Neural cell (in vitro differentiated cells): ENCODE data around the gene PLEKHA7. TPM values are rescaled to one million over a fixed set of nuclear protein-coding genes. Genes with fewer than 3 reads are reported as not detected.
A peak's percentile ranks its signal among the peaks of the same experiment; 100 is the strongest.

Experiments used
- H2AFZ ChIP-seq: fragments of 200-600, 300-800 bp; sonication (generic), shearing (Covaris generic); 2 replicates; pipeline ENCODE4 v1.6.0; 2014; ENCODE audit warnings: low read depth, mild to moderate bottlenecking, antibody characterized with exemption, low read length, moderate library complexity
- H3F3A ChIP-seq: fragments of 200-600 bp; shearing (Covaris generic); 2 replicates; pipeline ENCODE4 v1.6.1; 2016; ENCODE audit warnings: mild to moderate bottlenecking, moderate library complexity, mixed read lengths, antibody characterized with exemption, low read length; ENCODE audit not compliant: insufficient read depth, poor library complexity, severe bottlenecking
- H3K27ac ChIP-seq: fragments of 200-600, 300-800 bp; sonication (generic), shearing (Covaris generic); 2 replicates; pipeline ENCODE4 v1.5.1; 2014; ENCODE audit warnings: mild to moderate bottlenecking, low read length, moderate library complexity
- H3K27me3 ChIP-seq: fragments of 300-800, 200-600 bp; sonication (generic), shearing (Covaris generic); 2 replicates; pipeline ENCODE4 v1.6.0; 2014; ENCODE audit warnings: mild to moderate bottlenecking, low read depth, low read length, moderate library complexity; ENCODE audit not compliant: insufficient read depth
- H3K36me3 ChIP-seq: fragments of 300-800, 200-600 bp; sonication (generic), shearing (Covaris generic); 2 replicates; pipeline ENCODE4 v1.5.1; 2014; ENCODE audit warnings: mild to moderate bottlenecking, antibody characterized with exemption, low read length, moderate library complexity; ENCODE audit not compliant: insufficient read depth
- H3K4me2 ChIP-seq: fragments of 300-800, 200-600 bp; sonication (generic), shearing (Covaris generic); 2 replicates; pipeline ENCODE4 v1.6.0; 2014; ENCODE audit warnings: mild to moderate bottlenecking, low read length
- H3K4me3 ChIP-seq: fragments of 300-800, 200-600 bp; sonication (generic), shearing (Covaris generic); 2 replicates; pipeline ENCODE4 v1.5.1; 2014; ENCODE audit warnings: mild to moderate bottlenecking, low read length, moderate library complexity
- H3K79me2 ChIP-seq: fragments of 200-600 bp; shearing (Covaris generic); replicated peaks from 2 replicates; pipeline ENCODE4 v1.6.0; 2014; ENCODE audit warnings: mild to moderate bottlenecking, low read length, moderate library complexity; ENCODE audit not compliant: insufficient read depth
- H3K9ac ChIP-seq: fragments of 300-800, 200-600 bp; sonication (generic), shearing (Covaris generic); 2 replicates; pipeline ENCODE4 v1.6.1; 2016; ENCODE audit warnings: mild to moderate bottlenecking, low read length, mixed read lengths
- H3K9me2 ChIP-seq: fragments of 200-600 bp; shearing (Covaris generic); 2 replicates; pipeline ENCODE4 v1.6.1; 2016; ENCODE audit warnings: mild to moderate bottlenecking, low read length, mixed read lengths; ENCODE audit not compliant: insufficient read depth
- H3K9me3 ChIP-seq: fragments of 200-600, 300-800 bp; sonication (generic), shearing (Covaris generic); 2 replicates; pipeline ENCODE4 v1.6.1; 2016; ENCODE audit warnings: mild to moderate bottlenecking, mixed run types, low read length, moderate library complexity, mixed read lengths
- H4K20me1 ChIP-seq: fragments of 200-600 bp; shearing (Covaris generic); 2 replicates; pipeline ENCODE4 v1.6.1; 2016; ENCODE audit warnings: mild to moderate bottlenecking, mixed run types; ENCODE audit not compliant: insufficient read depth
- EP300 ChIP-seq: fragments of 450-650 bp; conservative IDR thresholded peaks from 2 replicates; pipeline ENCODE4 v1.6.1; 2014; ENCODE audit warnings: antibody characterized with exemption, mild to moderate bottlenecking, moderate library complexity; ENCODE audit not compliant: poor library complexity, severe bottlenecking
- EZH2 ChIP-seq: fragments of 200-600, 300-800 bp; shearing (Covaris generic), sonication (generic); IDR thresholded peaks from 2 replicates; pipeline ENCODE4 v1.6.1; 2014; ENCODE audit warnings: antibody characterized with exemption, low read length, borderline replicate concordance, mild to moderate bottlenecking; ENCODE audit not compliant: insufficient read depth, poor library complexity, severe bottlenecking
- MXI1 ChIP-seq: fragments of 450-650 bp; conservative IDR thresholded peaks from 2 replicates; pipeline ENCODE4 v1.6.1; 2014; ENCODE audit warnings: antibody characterized with exemption, mild to moderate bottlenecking; ENCODE audit not compliant: poor library complexity, severe bottlenecking
- POLR2AphosphoS5 ChIP-seq: IDR thresholded peaks from 2 replicates; pipeline ENCODE4 v1.6.1; 2012
- RAD21 ChIP-seq: fragments of 450-650 bp; conservative IDR thresholded peaks from 2 replicates; pipeline ENCODE4 v1.6.1; 2014; ENCODE audit warnings: antibody characterized with exemption, mild to moderate bottlenecking, moderate library complexity
- REST ChIP-seq: IDR thresholded peaks from 2 replicates; pipeline ENCODE4 v1.6.1; 2012; ENCODE audit warnings: borderline replicate concordance
- SMC3 ChIP-seq: fragments of 450-650 bp; conservative IDR thresholded peaks from 2 replicates; pipeline ENCODE4 v1.6.1; 2014; ENCODE audit warnings: antibody characterized with exemption, mild to moderate bottlenecking, moderate library complexity; ENCODE audit not compliant: poor library complexity
- TAF1 ChIP-seq: IDR thresholded peaks from 2 replicates; pipeline ENCODE4 v1.6.1; 2012; ENCODE audit warnings: low read depth
- polyA plus RNA-seq: library from polyadenylated mRNA; depleted of rRNA; stranded (reverse); fragments of >200 nt; gene quantifications from 2 replicates; pipeline ENCODE4 v1.2.3, GENCODE V29; 2014
- TF ChIP-seq, protein P1 (sequence below): fragments of 450-650 bp; IDR thresholded peaks from 2 replicates; pipeline ENCODE4 v1.5.1; 2014; ENCODE audit warnings: antibody characterized with exemption, mild to moderate bottlenecking, moderate library complexity; ENCODE audit not compliant: poor library complexity, severe bottlenecking

PLEKHA7 gene
- polyA plus RNA-seq, 1 donor from 2014 or later = 45.7 TPM

DNA sequence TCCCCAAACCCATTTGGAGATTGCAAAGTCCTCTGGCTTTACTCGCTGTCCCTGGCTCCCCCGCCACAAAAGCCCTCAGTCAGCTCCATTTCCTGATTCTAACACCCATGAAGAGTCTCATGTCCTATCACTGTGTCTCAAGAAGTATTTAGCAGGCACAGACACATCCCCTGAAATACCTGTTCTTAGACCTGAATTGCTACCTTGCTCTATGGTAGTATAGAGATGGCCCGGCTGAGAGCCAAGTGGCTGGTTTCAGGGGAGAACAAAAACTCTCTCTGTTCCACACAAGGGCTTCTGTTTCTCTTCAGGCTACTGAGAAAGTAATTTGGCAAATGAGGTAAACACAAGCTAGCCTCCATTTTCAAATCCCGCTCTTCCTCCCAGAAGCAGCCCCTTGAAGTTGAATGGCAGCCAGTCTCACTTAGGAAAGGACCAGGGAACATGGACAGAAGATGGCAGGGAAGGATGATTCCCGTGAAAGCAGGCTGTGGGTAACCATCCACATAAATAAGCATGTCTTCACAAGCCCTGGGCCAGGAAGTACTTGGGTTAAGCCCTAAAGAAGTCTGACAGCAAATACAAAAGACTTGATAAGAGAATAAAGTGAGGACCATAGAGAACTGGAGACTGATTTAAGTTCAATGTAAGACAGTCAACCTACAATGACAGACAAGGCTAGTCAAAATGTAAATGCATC lies 138.0 kb downstream of the PLEKHA7 start:
- peaks cover 3% of the 10 kb centered on the region for H3K79me2 ChIP-seq
- no peaks in the 10 kb centered on the region for H3K9me2 ChIP-seq
- peak overlapping the region; percentile 51 for H3K27ac ChIP-seq
- TF ChIP-seq REST (no peak), EP300 (no peak), TAF1 (no peak), EZH2 (no peak), POLR2AphosphoS5 (no peak), RAD21 (no peak), SMC3 (no peak), MXI1 (no peak)
- TF ChIP-seq, protein P1, sequence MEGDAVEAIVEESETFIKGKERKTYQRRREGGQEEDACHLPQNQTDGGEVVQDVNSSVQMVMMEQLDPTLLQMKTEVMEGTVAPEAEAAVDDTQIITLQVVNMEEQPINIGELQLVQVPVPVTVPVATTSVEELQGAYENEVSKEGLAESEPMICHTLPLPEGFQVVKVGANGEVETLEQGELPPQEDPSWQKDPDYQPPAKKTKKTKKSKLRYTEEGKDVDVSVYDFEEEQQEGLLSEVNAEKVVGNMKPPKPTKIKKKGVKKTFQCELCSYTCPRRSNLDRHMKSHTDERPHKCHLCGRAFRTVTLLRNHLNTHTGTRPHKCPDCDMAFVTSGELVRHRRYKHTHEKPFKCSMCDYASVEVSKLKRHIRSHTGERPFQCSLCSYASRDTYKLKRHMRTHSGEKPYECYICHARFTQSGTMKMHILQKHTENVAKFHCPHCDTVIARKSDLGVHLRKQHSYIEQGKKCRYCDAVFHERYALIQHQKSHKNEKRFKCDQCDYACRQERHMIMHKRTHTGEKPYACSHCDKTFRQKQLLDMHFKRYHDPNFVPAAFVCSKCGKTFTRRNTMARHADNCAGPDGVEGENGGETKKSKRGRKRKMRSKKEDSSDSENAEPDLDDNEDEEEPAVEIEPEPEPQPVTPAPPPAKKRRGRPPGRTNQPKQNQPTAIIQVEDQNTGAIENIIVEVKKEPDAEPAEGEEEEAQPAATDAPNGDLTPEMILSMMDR = no peak
- H3K9me3 ChIP-seq = no peaks in the 10 kb centered on the region
- no peak overlapping the region for H3K9ac ChIP-seq
- H2AFZ ChIP-seq = no peak overlapping the region
- H3K27me3 ChIP-seq = no peaks in the 10 kb centered on the region
- no peak overlapping the region for H3K4me2 ChIP-seq
- H3K36me3 ChIP-seq = no peaks in the 10 kb centered on the region
- no peak overlapping the region for H3K4me3 ChIP-seq
- no peaks in the 10 kb centered on the region for H3F3A ChIP-seq
- H4K20me1 ChIP-seq = no peaks in the 10 kb centered on the region

DNA sequence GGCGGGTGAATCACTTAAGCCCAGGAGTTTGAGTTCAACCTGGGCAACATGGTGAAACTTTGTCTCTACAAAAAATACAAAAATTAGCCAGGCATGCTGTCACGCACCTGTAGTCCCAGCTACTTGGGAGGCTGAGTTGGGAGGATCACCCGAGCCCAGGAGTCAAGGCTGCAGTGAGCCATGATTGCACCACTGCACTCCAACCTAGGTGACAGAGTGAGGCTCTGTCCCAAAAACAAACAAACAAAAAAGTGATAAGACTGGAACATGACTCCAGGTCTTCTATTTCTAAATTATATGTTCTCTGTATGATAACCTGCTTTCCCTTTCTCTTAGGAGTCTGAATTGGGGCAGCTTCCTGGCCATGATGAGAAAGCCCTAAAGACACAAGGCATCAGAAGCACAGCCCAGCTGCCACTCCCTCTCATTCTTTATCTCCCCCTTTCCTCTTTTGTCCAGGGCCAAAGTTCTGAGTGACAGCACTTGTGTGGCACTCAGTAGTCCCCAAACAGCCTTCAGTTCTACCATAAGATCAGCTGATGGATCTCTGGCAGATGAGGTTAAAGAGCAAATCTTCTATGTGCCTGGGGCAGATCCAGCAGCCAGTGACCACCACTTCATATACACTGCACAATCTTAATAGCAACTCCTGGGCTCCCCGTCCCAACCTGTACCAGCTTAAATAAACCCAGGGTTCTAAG lies 139.8 kb downstream of the PLEKHA7 start:
- H3K9me2 ChIP-seq = no peaks in the 10 kb centered on the region
- H3K27me3 ChIP-seq = no peaks in the 10 kb centered on the region
- TF ChIP-seq, protein P1 = no peak
- no peak for TF ChIP-seq REST
- no peak for TF ChIP-seq MXI1
- no peak for TF ChIP-seq POLR2AphosphoS5
- no peak for TF ChIP-seq EZH2
- TF ChIP-seq SMC3 = no peak
- no peak for TF ChIP-seq RAD21
- no peak for TF ChIP-seq TAF1
- H3F3A ChIP-seq = no peaks in the 10 kb centered on the region
- no peak overlapping the region for H3K27ac ChIP-seq
- H3K9ac ChIP-seq = no peak overlapping the region
- H3K4me3 ChIP-seq = no peak overlapping the region
- no peaks in the 10 kb centered on the region for H4K20me1 ChIP-seq
- no peaks in the 10 kb centered on the region for H3K36me3 ChIP-seq
- H3K9me3 ChIP-seq = no peaks in the 10 kb centered on the region
- H3K79me2 ChIP-seq = peaks cover 3% of the 10 kb centered on the region
- H2AFZ ChIP-seq = no peak overlapping the region
- H3K4me2 ChIP-seq = no peak overlapping the region
